GM19455 (cell line): Measurements from ENCODE around the gene KCNMB4.

Experiments used
- ATAC-seq: cut with Tn5 transposase; IDR thresholded peaks from one replicate; pipeline ENCODE4 v1.9.1; 2021; ENCODE audit not compliant: unreplicated experiment

KCNMB4 gene, protein sequence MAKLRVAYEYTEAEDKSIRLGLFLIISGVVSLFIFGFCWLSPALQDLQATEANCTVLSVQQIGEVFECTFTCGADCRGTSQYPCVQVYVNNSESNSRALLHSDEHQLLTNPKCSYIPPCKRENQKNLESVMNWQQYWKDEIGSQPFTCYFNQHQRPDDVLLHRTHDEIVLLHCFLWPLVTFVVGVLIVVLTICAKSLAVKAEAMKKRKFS

DNA sequence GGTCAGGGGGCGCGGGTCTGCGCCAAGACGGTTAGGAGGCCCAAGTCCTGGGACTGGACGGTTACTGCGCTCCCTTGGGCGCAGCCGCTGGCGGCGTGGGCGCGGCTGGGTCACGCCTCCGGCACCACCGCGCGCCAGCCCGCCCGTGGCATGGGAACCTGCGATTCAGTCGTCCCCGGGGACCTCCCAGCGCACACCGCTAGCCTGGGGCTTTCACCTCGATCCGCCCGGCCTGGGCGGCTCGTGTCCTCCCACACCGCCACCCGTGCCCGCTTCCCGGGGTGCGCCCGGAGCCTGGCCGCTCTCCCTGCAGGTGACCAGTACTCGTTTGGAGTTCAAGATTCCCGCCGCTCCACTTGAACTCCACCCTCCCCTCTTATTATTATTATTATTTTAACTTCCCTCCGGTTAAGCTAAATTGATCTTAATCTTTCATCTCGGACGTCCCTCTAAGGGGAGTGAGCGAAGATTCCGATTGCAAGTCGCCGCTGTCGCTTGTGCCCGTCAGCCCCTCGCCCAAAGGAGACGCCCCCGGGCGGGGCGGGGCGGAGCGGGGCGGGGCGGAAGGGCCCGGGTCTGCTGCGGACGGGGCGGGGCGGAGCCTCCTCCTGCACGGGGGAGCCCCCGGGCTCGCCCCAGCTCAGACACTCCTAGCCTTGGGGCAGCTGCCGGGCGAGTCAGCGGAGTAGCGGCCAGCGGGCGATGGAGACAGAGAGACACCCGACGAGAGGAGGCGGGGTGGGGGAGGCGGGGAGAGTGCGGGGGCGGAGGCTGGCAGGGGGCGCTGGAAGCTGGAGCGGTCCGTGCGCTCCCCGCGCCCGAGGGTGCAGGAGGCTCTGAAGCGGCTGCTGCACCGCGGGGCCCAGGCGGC is at the start of gene KCNMB4:
KCNMB4 (plus strand) TSS at position 643 of the 871 bp plus-strand sequence. CDS start 445 bp downstream, outside the sequence.
- peak; percentile 86 for ATAC-seq

- peak; percentile 97 for ATAC-seq
These were observed 48.3 kb upstream of the KCNMB4 start for GRCh38 chr12:70317781-70318180.

DNA sequence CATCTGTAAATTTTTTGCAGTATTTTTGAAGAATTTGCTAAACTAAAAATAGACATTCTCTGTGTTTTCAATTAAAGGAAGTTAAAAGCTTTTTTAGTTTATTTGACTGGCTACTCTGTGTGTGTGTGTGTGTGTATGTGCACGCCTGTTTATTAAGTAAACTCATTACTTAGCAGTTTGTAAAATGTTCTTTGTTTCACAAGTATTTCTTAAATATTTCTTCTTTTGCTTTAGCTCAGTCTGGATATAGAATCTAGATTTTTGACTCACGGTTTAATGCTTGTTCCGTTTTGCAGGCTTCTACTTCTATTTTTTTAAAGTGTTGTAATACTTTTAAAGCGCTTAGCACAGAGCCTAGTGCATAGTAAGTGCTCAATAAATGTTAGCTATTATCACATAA is 46.5 kb upstream of the KCNMB4 start:
- ATAC-seq = no peak

GRCh38 chr12:70321191-70321590 is 44.9 kb upstream of the KCNMB4 start:
- no peak for ATAC-seq

DNA sequence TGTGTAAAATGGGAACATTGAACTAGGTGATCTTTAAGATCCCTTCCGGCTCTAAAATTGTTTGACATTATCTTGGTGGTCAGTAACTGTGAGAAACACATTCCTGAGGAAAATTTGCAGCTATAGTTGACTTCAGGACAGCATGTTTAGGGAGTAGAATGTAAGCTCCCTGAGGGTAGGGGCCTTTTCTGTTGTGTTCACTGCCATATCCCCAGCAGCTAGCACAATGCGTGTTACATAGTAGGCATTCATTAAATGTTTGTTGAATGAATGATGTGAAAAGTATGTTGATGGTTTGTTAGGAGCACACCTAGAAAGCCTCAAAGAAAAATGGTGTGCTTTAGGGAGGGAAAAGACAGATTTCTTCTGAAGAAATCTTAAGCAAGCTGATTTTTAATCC is 38.5 kb upstream of the KCNMB4 start:
- no peak for ATAC-seq

- no peak for ATAC-seq
These were observed 36.4 kb upstream of the KCNMB4 start for GRCh38 chr12:70329728-70330127.

- ATAC-seq = no peak
These were observed 35.9 kb upstream of the KCNMB4 start for GRCh38 chr12:70330158-70330557.

DNA sequence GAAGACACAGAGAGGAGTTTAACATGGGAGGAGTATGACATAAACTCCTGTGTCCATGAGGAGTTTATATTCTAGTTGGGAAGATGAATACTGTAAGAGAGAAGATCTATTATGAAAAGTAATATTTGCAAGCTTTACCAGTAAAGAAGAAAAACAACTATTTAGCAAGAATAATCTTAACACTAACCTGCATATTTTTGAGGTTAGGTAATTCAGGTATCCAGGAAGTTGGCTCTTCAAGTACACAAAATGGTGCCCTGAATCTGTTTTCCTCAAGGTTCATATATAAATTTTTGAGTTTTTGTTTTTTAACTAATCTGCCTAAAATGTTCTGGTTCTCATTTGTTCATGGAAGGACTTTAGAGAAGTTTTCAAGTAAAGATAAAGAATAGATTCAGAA is 33.9 kb upstream of the KCNMB4 start:
- no peak for ATAC-seq

GRCh38 chr12:70334742-70335141 is 31.3 kb upstream of the KCNMB4 start:
- no peak for ATAC-seq

GRCh38 chr12:70338531-70338930 is 27.6 kb upstream of the KCNMB4 start:
- ATAC-seq = no peak

DNA sequence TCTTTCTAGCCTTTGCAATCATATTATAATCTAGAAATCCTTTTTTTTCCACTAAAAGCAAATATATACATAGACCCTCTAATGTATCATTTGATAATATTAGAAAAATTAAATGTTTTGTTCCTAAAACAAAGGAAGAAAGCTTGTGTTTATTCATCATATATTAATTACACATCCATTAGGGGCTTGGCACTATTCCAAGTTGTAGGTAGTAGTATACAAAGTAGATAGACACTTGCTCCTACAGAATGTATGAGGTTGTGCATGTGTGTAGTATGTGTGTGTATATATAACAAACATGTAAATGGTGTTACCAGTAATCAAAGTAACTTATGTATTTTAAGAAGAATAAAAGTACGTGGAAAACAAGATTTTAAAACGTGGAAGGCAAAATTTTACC is 15.0 kb upstream of the KCNMB4 start:
- ATAC-seq = no peak

GRCh38 chr12:70353780-70354660 is 12.1 kb upstream of the KCNMB4 start:
- no peak for ATAC-seq

GRCh38 chr12:70354787-70355186 is 11.3 kb upstream of the KCNMB4 start:
- ATAC-seq = no peak

DNA sequence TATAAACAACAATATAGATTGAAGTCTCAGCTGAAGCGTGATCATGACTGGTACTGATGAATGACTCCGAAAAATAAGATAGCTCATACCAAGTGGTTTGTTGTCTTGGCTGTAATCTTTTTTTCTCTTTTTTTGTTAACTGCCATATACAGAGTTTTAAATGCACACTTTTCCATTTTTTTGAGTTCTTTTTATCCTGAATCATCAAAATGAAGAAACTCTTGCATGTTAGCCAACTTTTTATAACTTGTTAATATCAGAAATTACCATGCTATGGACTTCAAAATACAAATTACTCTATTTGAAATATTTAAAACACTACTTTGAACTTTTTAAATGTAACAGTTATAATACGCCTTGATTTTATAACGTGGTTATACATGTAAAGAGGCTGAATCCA is 10.1 kb upstream of the KCNMB4 start:
- no peak for ATAC-seq

DNA sequence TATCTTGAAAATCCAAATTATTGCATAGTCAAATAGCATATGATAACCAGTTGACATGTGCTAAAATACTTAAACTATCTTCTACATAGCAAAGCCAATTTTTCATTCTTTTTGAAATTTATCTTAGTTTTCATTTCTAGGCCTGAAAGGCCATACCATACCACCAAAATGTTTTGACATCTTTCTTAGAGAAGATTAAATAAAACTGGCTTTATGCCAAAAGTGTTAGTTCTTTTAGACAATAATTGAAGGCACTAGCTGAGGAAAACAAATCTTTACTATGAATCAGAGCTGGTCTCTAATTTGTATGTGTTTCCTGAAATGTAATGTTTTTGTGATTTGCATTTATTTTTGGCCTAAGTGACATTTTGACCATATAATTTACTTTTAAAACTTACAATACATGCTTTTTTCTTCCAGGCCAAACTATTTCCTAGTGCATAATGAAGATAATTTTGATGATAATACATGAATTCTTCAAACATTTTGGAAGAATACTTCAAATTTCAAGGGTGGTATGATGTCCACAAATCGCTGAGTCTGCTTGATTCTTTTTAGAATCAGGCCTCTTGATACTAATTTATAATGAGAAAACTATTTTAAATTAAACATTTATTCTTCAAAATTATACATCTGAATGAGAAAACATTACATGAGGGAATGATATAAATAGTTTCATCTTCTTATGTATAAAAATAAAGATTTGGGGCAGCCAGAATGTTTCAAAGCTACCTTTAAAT is 6.5 kb upstream of the KCNMB4 start:
- ATAC-seq = no peak

DNA sequence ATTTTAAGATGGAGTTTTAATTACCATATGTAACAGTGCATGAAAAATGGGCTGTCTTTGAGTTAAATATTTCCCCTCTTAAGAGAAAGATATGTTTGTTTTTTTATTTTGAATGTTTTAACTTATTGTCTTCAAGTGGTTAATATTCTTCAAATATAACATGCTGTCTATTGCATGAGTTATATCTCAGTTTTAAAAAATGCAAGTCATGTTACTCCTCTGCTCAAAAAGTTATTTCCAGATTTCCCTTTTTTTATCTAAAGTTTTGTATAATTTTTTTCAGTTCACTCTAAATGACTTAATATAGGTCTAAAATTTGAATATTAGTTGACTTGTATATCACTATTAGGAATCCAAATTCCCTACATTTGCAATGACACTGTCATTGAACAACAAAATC is 5.9 kb upstream of the KCNMB4 start:
- ATAC-seq = no peak

- no peak for ATAC-seq
These were observed 1.2 kb upstream of the KCNMB4 start for GRCh38 chr12:70364695-70365397.

DNA sequence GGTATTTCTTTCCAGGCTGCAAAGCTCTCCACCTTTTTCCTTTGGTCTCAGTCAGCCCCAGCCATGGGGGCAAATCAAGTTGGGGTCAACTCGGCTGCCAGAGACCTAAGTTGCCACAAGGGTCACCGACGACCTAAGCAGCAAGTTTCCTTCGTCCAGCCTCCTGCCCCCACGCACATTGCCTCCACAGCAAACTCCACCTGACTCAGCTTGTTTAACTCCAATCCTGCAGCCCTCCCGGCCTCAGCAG is 767 bp upstream of the KCNMB4 start:
- ATAC-seq = no peak

DNA sequence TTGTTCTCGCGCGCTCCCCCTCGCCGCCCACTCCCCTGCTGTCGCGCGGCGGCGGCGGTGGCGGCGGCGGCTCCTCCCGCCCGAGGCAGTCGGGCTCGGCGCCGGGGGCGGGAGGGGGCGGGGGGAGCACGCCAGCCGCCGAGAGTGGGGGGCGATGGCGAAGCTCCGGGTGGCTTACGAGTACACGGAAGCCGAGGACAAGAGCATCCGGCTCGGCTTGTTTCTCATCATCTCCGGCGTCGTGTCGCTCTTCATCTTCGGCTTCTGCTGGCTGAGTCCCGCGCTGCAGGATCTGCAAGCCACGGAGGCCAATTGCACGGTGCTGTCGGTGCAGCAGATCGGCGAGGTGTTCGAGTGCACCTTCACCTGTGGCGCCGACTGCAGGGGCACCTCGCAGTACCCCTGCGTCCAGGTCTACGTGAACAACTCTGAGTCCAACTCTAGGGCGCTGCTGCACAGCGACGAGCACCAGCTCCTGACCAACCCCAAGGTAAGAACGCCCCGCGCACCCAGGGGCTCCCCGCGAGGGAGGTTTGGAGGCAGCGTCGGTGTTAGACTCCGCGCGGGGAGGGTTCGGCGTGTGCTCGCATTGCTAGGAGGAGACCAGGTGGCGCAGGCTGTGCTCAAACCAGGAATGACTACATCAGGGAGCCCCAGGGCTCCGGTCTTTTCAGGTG is 629 bp downstream of the KCNMB4 start:
- peak; percentile 48 for ATAC-seq
